Upper lobe of left lung (tissue), 6 donors: ENCODE data around the gene CROT. TPM values are rescaled to one million over a fixed set of nuclear protein-coding genes. Genes with fewer than 3 reads are reported as not detected.
"Not testable (repeated sequence)": the region's sequence is repeated elsewhere in the genome, so short reads cannot be mapped to it uniquely, and the experiment has no call there.

Experiments
- ATAC-seq, 2 donors: fragments of 200-7000 bp; cut with Tn5 transposase; one replicate each; pipeline ENCODE4 v1.9.1; 2022; ENCODE audit warnings: mild to moderate bottlenecking in 2 of 2, moderate library complexity in 2 of 2; ENCODE audit not compliant: low FRiP score in 2 of 2
- DNase-seq, 2 donors: peaks; one replicate each; pipeline ENCODE4 v3.0.0-alpha.2; 2019 to 2020
- H3K27ac ChIP-seq, 4 donors: fragments of 200-600 bp; sonication (generic); one replicate each; pipeline ENCODE4 v1.5.1; 2016 to 2019
- H3K27me3 ChIP-seq, 4 donors: fragments of 200-600 bp; sonication (generic); one replicate each; pipeline ENCODE4 v1.5.1; 2017 to 2019
- H3K36me3 ChIP-seq, 4 donors: fragments of 200-600 bp; sonication (generic); one replicate each; pipeline ENCODE4 v1.5.1; 2016 to 2019
- H3K4me1 ChIP-seq, 4 donors: fragments of 200-600 bp; sonication (generic); one replicate each; pipeline ENCODE4 v1.5.1; 2018 to 2019
- H3K4me3 ChIP-seq, 4 donors: fragments of 200-600 bp; sonication (generic); one replicate each; pipeline ENCODE4 v1.5.1; 2017 to 2019; ENCODE audit warnings: mild to moderate bottlenecking in 2 of 4, moderate library complexity in 1 of 4
- H3K9me3 ChIP-seq, 4 donors: fragments of 200-600 bp; sonication (generic); one replicate each; pipeline ENCODE4 v1.5.1; 2018 to 2019
- EP300 ChIP-seq, 4 donors: sonication (generic); formaldehyde crosslinking; IDR thresholded peaks; one replicate each; pipeline ENCODE4 v1.5.1; 2017; ENCODE audit warnings: antibody characterized with exemption in 4 of 4, control low read depth in 2 of 4
- POLR2A ChIP-seq, 4 donors: fragments of 450-650 bp; IDR thresholded peaks; one replicate each; pipeline ENCODE4 v1.5.1; 2016 to 2017; ENCODE audit warnings: antibody characterized with exemption in 4 of 4, mild to moderate bottlenecking in 2 of 4
- POLR2AphosphoS5 ChIP-seq, 2 donors: sonication (generic); formaldehyde crosslinking; IDR thresholded peaks; one replicate each; pipeline ENCODE4 v1.5.1; 2017; ENCODE audit warnings: antibody characterized with exemption in 2 of 2
- WGBS, 2 donors: methylation state at CpG; one replicate each; pipeline ENCODE4 v1.1.5; 2017 to 2018; 5-methylcytosine and 5-hydroxymethylcytosine counted together
- total RNA-seq, 6 donors: library from RNA; depleted of rRNA in 4 of 6; stranded (reverse); fragments of >200 nt in 4 of 6; gene quantifications; one replicate each; pipeline versions ENCODE4 v1.1.0 to v1.2.1, GENCODE V29; 2016 to 2021
- TF ChIP-seq, protein P1 (sequence below), 6 experiments: fragments of 450-650 bp in 4 of 6; fragments of 200-600 bp in 2 of 6; sonication (generic) in 2 of 6; IDR thresholded peaks; one replicate each; pipeline ENCODE4 v1.5.1; 2016 to 2019; ENCODE audit warnings: antibody characterized with exemption in 6 of 6
- donor health status: DM: no; HTN: no; CAD: no; lungs with moderate emphysema.
- donor health status: DM: no; HTN: yes; CAD: no; lungs with severe emphysema.

CROT gene
- total RNA-seq, 6 donors from 2014 or later, result 2.9 to 16.6 (median 8.6) TPM

GRCh38 chr7:87316097-87316700, 29.3 kb upstream of the CROT start:
- TF ChIP-seq, protein P1, sequence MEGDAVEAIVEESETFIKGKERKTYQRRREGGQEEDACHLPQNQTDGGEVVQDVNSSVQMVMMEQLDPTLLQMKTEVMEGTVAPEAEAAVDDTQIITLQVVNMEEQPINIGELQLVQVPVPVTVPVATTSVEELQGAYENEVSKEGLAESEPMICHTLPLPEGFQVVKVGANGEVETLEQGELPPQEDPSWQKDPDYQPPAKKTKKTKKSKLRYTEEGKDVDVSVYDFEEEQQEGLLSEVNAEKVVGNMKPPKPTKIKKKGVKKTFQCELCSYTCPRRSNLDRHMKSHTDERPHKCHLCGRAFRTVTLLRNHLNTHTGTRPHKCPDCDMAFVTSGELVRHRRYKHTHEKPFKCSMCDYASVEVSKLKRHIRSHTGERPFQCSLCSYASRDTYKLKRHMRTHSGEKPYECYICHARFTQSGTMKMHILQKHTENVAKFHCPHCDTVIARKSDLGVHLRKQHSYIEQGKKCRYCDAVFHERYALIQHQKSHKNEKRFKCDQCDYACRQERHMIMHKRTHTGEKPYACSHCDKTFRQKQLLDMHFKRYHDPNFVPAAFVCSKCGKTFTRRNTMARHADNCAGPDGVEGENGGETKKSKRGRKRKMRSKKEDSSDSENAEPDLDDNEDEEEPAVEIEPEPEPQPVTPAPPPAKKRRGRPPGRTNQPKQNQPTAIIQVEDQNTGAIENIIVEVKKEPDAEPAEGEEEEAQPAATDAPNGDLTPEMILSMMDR (IDR thresholded peaks at IDR 0.05), result no peak
- TF ChIP-seq EP300 (IDR thresholded peaks at IDR 0.05) (no peak), POLR2AphosphoS5 (IDR thresholded peaks at IDR 0.05) (no peak), POLR2A (IDR thresholded peaks at IDR 0.05) (no peak)
- Histone ChIP-seq H3K9me3 (no peaks in the 10 kb centered on the region), H3K4me1 (peaks cover 6 to 23% (median 14%) of the 10 kb centered on the region in 4 donors), H3K36me3 (no peaks in the 10 kb centered on the region), H3K4me3 (no peak overlapping the region), H3K27me3 (no peaks in the 10 kb centered on the region), H3K27ac (peak overlapping the region; percentile 18 to 76 (median 32))
- 68 to 70% methylated on average over 3 of the region's 3 CpGs for WGBS, 2 donors
- DNase-seq, result no peak
- ATAC-seq, result no peak

- peak overlapping the region in 2 of 4 donors; percentile 6 to 76 for H3K27ac ChIP-seq
Observed at GRCh38 chr7:87316846-87317552, 28.5 kb upstream of the CROT start.

DNA sequence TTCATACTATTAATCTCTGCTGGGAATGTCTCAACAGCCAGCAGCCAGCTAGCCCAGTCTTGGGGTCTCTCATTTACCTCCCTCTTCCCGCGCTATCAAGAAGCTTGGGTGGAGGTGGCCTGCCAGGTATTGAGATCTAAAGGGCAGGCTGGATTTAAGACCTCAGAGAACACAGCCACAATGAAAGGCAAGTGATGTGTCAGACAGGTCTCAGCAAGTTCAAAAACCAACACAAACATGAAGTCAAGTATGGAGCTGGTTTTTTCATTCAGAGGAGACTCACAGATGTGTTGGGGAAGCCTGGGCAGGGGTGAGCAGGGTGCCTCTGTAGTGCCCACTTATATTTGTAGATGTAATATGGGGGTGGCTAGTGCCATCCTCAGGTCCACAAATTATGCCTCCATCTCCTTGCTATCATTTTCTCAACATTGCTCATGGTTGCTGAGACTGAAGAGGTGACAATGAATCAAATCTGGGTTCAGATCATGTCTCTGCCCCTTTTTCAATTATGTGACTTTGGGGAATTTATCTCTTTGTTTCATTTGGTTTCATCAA, 27.7 kb upstream of the CROT start:
- Histone ChIP-seq H3K9me3 (no peaks in the 10 kb centered on the region), H3K36me3 (no peaks in the 10 kb centered on the region), H3K27ac (peak overlapping the region in 2 of 4 donors; percentile 6 to 76), H3K4me1 (peaks cover 6 to 23% (median 14%) of the 10 kb centered on the region in 4 donors), H3K27me3 (no peaks in the 10 kb centered on the region), H3K4me3 (no peak overlapping the region)
- 89 to 92% methylated on average over 2 of the region's 2 CpGs for WGBS, 2 donors
- DNase-seq (no peak), ATAC-seq (no peak)
- TF ChIP-seq EP300 (IDR thresholded peaks at IDR 0.05) (no peak), POLR2AphosphoS5 (IDR thresholded peaks at IDR 0.05) (no peak), POLR2A (IDR thresholded peaks at IDR 0.05) (no peak)
- TF ChIP-seq, protein P1 (IDR thresholded peaks at IDR 0.05), result no peak

More at GRCh38 chr7:87316846-87317552, 28.5 kb upstream of the CROT start:
- WGBS, 2 donors, result 18 to 33% methylated on average over 1 of the region's 1 CpG
- H3K9me3 ChIP-seq, result no peaks in the 10 kb centered on the region
- no peaks in the 10 kb centered on the region for H3K27me3 ChIP-seq
- ATAC-seq (no peak), DNase-seq (no peak)
- no peak overlapping the region for H3K4me3 ChIP-seq
- no peaks in the 10 kb centered on the region for H3K36me3 ChIP-seq
- H3K4me1 ChIP-seq, result peaks cover 6 to 23% (median 14%) of the 10 kb centered on the region in 4 donors
- TF ChIP-seq POLR2AphosphoS5 (IDR thresholded peaks at IDR 0.05), result no peak
- TF ChIP-seq, protein P1 (IDR thresholded peaks at IDR 0.05), result no peak

GRCh38 chr7:87318741-87319140, 26.7 kb upstream of the CROT start:
- peak overlapping the region in 1 of 4 donors; percentile 64 for H3K27ac ChIP-seq
- ATAC-seq (no peak), DNase-seq (no peak)
- TF ChIP-seq, protein P1 (IDR thresholded peaks at IDR 0.05), result no peak
- no peak for TF ChIP-seq POLR2AphosphoS5 (IDR thresholded peaks at IDR 0.05)
- TF ChIP-seq POLR2A (IDR thresholded peaks at IDR 0.05), result no peak
- no peak for TF ChIP-seq EP300 (IDR thresholded peaks at IDR 0.05)
- peak overlapping the region in 2 of 4 donors; percentile 24 to 29 for H3K4me3 ChIP-seq
- WGBS, 2 donors, result 0 to 10% methylated on average over 1 of the region's 1 CpG
- no peaks in the 10 kb centered on the region for H3K27me3 ChIP-seq
- peaks cover 6 to 23% (median 14%) of the 10 kb centered on the region in 4 donors for H3K4me1 ChIP-seq
- H3K9me3 ChIP-seq, result no peaks in the 10 kb centered on the region
- H3K36me3 ChIP-seq, result peaks cover 0 to 7% (median 4%) of the 10 kb centered on the region in 4 donors

DNA sequence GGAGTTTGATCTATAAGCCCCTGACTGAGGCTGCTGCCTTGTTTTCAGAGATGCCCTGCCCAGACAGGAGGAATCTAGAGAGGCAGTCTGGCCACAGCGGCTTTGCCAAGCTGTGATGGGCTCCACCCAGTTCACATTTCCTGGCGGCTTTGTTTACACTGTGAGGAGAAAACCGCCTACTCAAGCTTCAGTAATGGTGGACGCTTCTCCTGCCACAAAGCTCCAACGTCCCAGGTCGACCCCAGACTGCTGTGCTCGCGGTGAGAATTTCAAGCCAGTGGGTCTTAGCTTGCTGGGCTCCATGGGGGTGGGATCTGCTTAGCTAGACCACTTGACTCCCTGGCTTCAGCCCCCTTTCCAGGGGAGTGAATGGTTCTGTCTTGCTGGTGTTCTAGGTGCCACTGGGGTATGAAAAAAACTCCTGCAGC, 26.3 kb upstream of the CROT start:
- not testable (repeated sequence) for ATAC-seq, DNase-seq, H3K36me3 ChIP-seq, H3K9me3 ChIP-seq, H3K27me3 ChIP-seq
- WGBS, 2 donors, result 63 to 70% methylated on average over 4 to 8 of the region's 8 CpGs
- Histone ChIP-seq H3K4me1 (peaks cover 6 to 23% (median 14%) of the 10 kb centered on the region in 4 donors), H3K27ac (peak overlapping the region; percentile 44 to 64 (median 50)), H3K4me3 (peak overlapping the region in 3 of 4 donors; percentile 10 to 29 (median 24))
